ENCODE measurements around the gene ANKMY1.

ANKMY1 gene

GRCh38 chr2:240520130-240520973, 37.4 kb downstream of the ANKMY1 start:
- DNase-seq (ENCODE audit: low spot score): no peak

- DNase-seq (ENCODE audit: low spot score): no peak
Measured at GRCh38 chr2:240519396-240520129, 38.2 kb downstream of the ANKMY1 start.

- no peak for DNase-seq (ENCODE audit: low spot score)
Measured at GRCh38 chr2:240518981-240519380, 38.8 kb downstream of the ANKMY1 start.

- DNase-seq (ENCODE audit: low spot score): no peak
Measured at GRCh38 chr2:240517342-240517741, 40.4 kb downstream of the ANKMY1 start.

- DNase-seq (ENCODE audit: low spot score): no peak
Measured at GRCh38 chr2:240514631-240515030, 43.2 kb downstream of the ANKMY1 start.

- peak; percentile 54 for DNase-seq (ENCODE audit: low spot score)
Measured at GRCh38 chr2:240513549-240514287, 44.1 kb downstream of the ANKMY1 start.

DNA sequence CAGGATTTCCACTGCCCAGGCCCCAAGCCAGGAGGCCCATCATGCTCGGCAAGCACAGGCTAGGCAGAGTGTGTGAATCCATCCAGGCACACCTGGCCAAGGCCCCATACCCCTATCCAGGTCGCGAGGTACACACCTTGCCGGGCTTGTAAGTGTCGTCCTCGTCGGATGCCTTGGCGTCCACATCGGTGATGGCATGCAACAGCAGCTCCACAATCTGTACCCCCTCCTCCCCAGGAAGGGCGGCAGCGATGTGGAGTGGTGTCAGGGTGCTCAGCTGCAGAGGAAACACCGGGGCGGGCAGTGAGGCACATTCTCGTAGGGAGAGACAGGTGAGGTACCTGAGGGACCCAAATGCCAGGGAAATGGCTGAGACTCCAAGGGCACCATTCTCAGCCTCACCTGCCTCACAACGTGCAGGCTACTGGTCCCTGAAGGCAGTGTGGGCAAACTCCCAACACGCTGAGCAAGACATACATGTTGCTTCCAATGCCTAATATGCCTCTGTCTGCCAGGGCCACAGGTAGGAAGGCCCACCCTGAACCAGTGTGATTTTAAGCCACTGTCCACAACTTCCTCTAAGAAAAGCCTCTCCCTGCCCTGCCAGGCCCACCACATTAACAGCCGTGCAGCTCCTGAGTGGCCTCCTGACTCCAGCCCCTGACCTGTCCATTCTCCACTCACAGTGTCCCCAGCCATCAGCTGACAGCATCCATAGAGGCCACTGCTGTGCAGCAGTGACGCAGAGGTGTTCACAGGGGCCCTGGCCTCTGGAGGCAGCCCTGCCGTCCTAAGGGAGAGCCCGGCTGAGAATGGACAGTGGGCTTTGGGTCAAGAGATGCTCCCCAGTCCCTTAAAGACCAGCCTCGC, 44.9 kb downstream of the ANKMY1 start:
- no peak for DNase-seq (ENCODE audit: low spot score)

DNA sequence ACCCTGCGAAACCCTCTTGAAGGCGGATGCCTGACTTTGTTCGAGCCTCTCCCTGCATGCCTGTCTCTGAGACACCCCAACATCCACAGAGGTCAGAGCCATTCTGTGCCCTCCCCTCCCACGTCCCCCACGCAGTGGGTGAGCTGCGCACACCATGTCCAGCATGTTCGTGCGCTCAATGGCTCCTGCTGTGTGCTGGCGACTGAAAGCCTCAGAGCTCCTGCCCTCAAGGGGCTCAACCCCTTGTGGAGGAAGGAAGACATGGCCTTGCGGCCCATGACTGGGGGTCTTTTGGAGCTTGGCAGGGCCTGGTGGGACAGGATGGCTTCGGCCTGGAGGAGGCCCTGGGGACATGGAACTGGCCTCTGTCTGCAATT, 45.7 kb downstream of the ANKMY1 start:
- DNase-seq (ENCODE audit: low spot score): no peak

- DNase-seq (ENCODE audit: low spot score): no peak
Measured at GRCh38 chr2:240511351-240512108, 46.3 kb downstream of the ANKMY1 start.

- no peak for DNase-seq (ENCODE audit: low spot score)
Measured at GRCh38 chr2:240510513-240511210, 47.1 kb downstream of the ANKMY1 start.

GRCh38 chr2:240509667-240510512, 47.9 kb downstream of the ANKMY1 start:
- no peak for DNase-seq (ENCODE audit: low spot score)

GRCh38 chr2:240508832-240509545, 48.8 kb downstream of the ANKMY1 start:
- DNase-seq (ENCODE audit: low spot score): no peak

DNA sequence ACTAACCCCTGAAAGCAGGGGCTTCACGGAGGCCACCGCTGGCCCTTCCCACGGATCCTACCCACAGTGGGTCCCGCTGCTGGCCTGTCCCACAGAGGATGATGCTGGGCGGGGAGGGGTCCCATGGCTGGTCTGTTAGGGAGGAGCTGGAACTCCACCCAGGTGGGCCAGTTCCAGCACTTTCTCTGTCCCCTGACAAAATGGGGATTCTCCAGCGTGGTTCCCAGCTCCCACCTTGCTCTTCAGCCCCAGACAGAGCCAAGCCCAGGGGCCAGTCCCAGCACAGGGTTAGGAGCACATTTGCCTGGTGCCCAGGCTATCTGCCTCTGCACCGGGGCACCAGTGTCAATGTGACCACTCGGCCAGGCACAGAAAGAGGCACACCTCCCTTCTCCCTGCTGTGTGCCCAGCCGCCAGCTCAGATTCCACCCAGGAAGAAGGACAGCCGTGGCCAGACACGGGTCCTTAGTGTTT, 50.0 kb downstream of the ANKMY1 start:
- no peak for DNase-seq (ENCODE audit: low spot score)

- no peak for DNase-seq (ENCODE audit: low spot score)
Measured at GRCh38 chr2:240507060-240507777, 50.6 kb downstream of the ANKMY1 start.

GRCh38 chr2:240506406-240507059, 51.3 kb downstream of the ANKMY1 start:
- DNase-seq (ENCODE audit: low spot score): no peak

- no peak for DNase-seq (ENCODE audit: low spot score)
Measured at GRCh38 chr2:240505910-240506309, 51.9 kb downstream of the ANKMY1 start.

- no peak for DNase-seq (ENCODE audit: low spot score)
Measured at GRCh38 chr2:240503848-240504247, 53.9 kb downstream of the ANKMY1 start.

All from COLO829 (cell line).